SK-N-SH (cell line): Measurements from ENCODE around the gene UNC13B. TPM values are rescaled to one million over a fixed set of nuclear protein-coding genes. Genes with fewer than 3 reads are reported as not detected.

Experiments
- CTCF ChIA-PET: fragments of 300-600, 350-600 bp; formaldehyde crosslinking; extraction: SDS; loops from one replicate; lab custom pipeline; 2021; lab: Yijun Ruan, JAX
- POLR2A ChIA-PET: fragments of 350-600 bp; sonication (Branson Sonifier 250); formaldehyde crosslinking; extraction: SDS; loops from one replicate; lab custom pipeline; 2020; ENCODE audit warnings: antibody characterized with exemption, inconsistent platforms; lab: Yijun Ruan, JAX
- DNase-seq: peaks from one replicate; pipeline ENCODE4 v3.0.0; 2012
- H2AFZ ChIP-seq: fragments of 200-600 bp; sonication (generic); 2 replicates; pipeline ENCODE4 v1.8.1; 2016; ENCODE audit warnings: antibody characterized with exemption, mild to moderate bottlenecking, low read depth
- H3F3A ChIP-seq: fragments of 200-600 bp; sonication (generic); replicated peaks from 2 replicates; pipeline ENCODE3; 2016; ENCODE audit warnings: antibody characterized with exemption, mild to moderate bottlenecking; ENCODE audit not compliant: insufficient read depth
- H3K27ac ChIP-seq, 2 experiments: fragments of 200-500 bp in 1 of 2; fragments of 200-600 bp in 1 of 2; sonication (Bioruptor generic) in 1 of 2; sonication (generic), shearing (Covaris generic) in 1 of 2; 2 replicates each; pipeline versions ENCODE4 v1.5.1 to v1.6.1; 2014 to 2016; ENCODE audit warnings: low read depth in 2 of 2, inconsistent platforms in 1 of 2, low read length in 1 of 2, mild to moderate bottlenecking in 1 of 2, mixed read lengths in 1 of 2
- H3K27me3 ChIP-seq: fragments of 200-600 bp; sonication (generic), shearing (Covaris generic); 2 replicates; pipeline ENCODE4 v1.6.1; 2016; ENCODE audit warnings: mixed run types; ENCODE audit not compliant: insufficient read depth
- H3K36me3 ChIP-seq, 2 experiments: fragments of 200-500 bp in 1 of 2; fragments of 200-600 bp in 1 of 2; sonication (Bioruptor generic) in 1 of 2; sonication (generic) in 1 of 2; replicated peaks in 1 of 2; 2 replicates each; pipeline versions ENCODE3 to v1.5.1; 2014 to 2016; ENCODE audit warnings: low read length in 1 of 2, mild to moderate bottlenecking in 1 of 2; ENCODE audit not compliant: insufficient read depth in 2 of 2, control insufficient read depth in 1 of 2
- H3K4me1 ChIP-seq, 2 experiments: fragments of 200-500 bp in 1 of 2; fragments of 200-600 bp in 1 of 2; sonication (Bioruptor generic) in 1 of 2; sonication (generic), shearing (Covaris generic) in 1 of 2; 2 replicates each; pipeline versions ENCODE4 v1.5.1 to v1.6.1; 2014 to 2016; ENCODE audit warnings: low read depth in 1 of 2, low read length in 1 of 2, mixed run types in 1 of 2; ENCODE audit not compliant: insufficient read depth in 2 of 2, control insufficient read depth in 1 of 2
- H3K4me2 ChIP-seq: fragments of 200-600 bp; sonication (generic), shearing (Covaris generic); 2 replicates; pipeline ENCODE4 v1.6.1; 2017; ENCODE audit warnings: mixed run types
- H3K4me3 ChIP-seq, 2 experiments: fragments of 200-500 bp in 1 of 2; fragments of 200-600 bp in 1 of 2; sonication (Bioruptor generic) in 1 of 2; sonication (generic), shearing (Covaris generic) in 1 of 2; 2 replicates each; pipeline versions ENCODE4 v1.5.1 to v1.8.1; 2014 to 2016; ENCODE audit warnings: low read depth in 2 of 2, inconsistent platforms in 1 of 2, low read length in 1 of 2, mild to moderate bottlenecking in 1 of 2, mixed read lengths in 1 of 2, moderate library complexity in 1 of 2
- H3K79me2 ChIP-seq: fragments of 200-600 bp; sonication (generic); 2 replicates; pipeline ENCODE4 v1.8.1; 2017; ENCODE audit warnings: mild to moderate bottlenecking; ENCODE audit not compliant: insufficient read depth
- H3K9ac ChIP-seq: fragments of 200-600 bp; sonication (generic); 2 replicates; pipeline ENCODE4 v1.6.1; 2017; ENCODE audit warnings: mixed run types
- H3K9me2 ChIP-seq: fragments of 200-600 bp; sonication (generic); 2 replicates; pipeline ENCODE4 v1.6.1; 2017; ENCODE audit warnings: mixed run types
- H3K9me3 ChIP-seq: fragments of 200-600 bp; sonication (generic); 2 replicates; pipeline ENCODE4 v1.6.1; 2017; ENCODE audit warnings: mixed run types, mild to moderate bottlenecking, moderate library complexity
- H4K20me1 ChIP-seq: fragments of 200-600 bp; sonication (generic); 2 replicates; pipeline ENCODE4 v1.6.1; 2017; ENCODE audit warnings: mild to moderate bottlenecking, mixed run types; ENCODE audit not compliant: insufficient read depth
- ELF1 ChIP-seq: IDR thresholded peaks from 2 replicates; pipeline ENCODE4 v1.4.0; 2012
- EP300 ChIP-seq, 2 experiments: IDR thresholded peaks; 2 replicates each; pipeline versions ENCODE4 v1.4.0 to v1.6.1; 2012; ENCODE audit warnings: borderline replicate concordance in 1 of 2, low read depth in 1 of 2, low read length in 1 of 2
- FOSL2 ChIP-seq: IDR thresholded peaks from 2 replicates; pipeline ENCODE4 v1.4.0; 2012; ENCODE audit warnings: low read depth, mild to moderate bottlenecking, moderate library complexity, borderline replicate concordance
- FOXJ3 ChIP-seq: sonication (generic); formaldehyde crosslinking; IDR thresholded peaks from 2 replicates; pipeline ENCODE4 v1.5.1; 2020; ENCODE audit warnings: mild to moderate bottlenecking, missing genetic modification reagents
- GABPA ChIP-seq: IDR thresholded peaks from 2 replicates; pipeline ENCODE4 v1.4.0; 2012; ENCODE audit warnings: low read depth, mild to moderate bottlenecking
- IRF3 ChIP-seq: fragments of 150-350 bp; IDR thresholded peaks from 2 replicates; pipeline ENCODE4 v1.6.1; 2016; ENCODE audit warnings: mild to moderate bottlenecking, low read depth, low read length
- JUND ChIP-seq: IDR thresholded peaks from 2 replicates; pipeline ENCODE4 v1.4.0; 2012
- MAX ChIP-seq: IDR thresholded peaks from 2 replicates; pipeline ENCODE4 v1.4.0; 2012; ENCODE audit warnings: low read depth
- MEF2A ChIP-seq: IDR thresholded peaks from 2 replicates; pipeline ENCODE4 v1.4.0; 2012; ENCODE audit warnings: low read depth, borderline replicate concordance
- NFIC ChIP-seq: IDR thresholded peaks from 2 replicates; pipeline ENCODE4 v1.4.0; 2012; ENCODE audit warnings: borderline replicate concordance
- NRF1 ChIP-seq: IDR thresholded peaks from 2 replicates; pipeline ENCODE4 v1.6.1; 2012; ENCODE audit warnings: low read depth, mild to moderate bottlenecking, low read length
- POLR2AphosphoS5 ChIP-seq: IDR thresholded peaks from 2 replicates; pipeline ENCODE4 v1.6.1; 2012; ENCODE audit warnings: low read depth, low read length
- RAD21 ChIP-seq: IDR thresholded peaks from 2 replicates; pipeline ENCODE4 v1.6.1; 2012; ENCODE audit warnings: mild to moderate bottlenecking, low read length
- RCOR1 ChIP-seq: fragments of 150-350 bp; IDR thresholded peaks from 2 replicates; pipeline ENCODE4 v1.6.1; 2017; ENCODE audit warnings: antibody characterized with exemption, low read length
- REST ChIP-seq: IDR thresholded peaks from 2 replicates; pipeline ENCODE4 v1.6.1; 2012; ENCODE audit warnings: mild to moderate bottlenecking, low read depth, low read length, moderate library complexity
- SIN3A ChIP-seq: IDR thresholded peaks from 2 replicates; pipeline ENCODE4 v1.6.1; 2012; ENCODE audit warnings: low read depth, mild to moderate bottlenecking, low read length, moderate library complexity, borderline replicate concordance
- TEAD4 ChIP-seq: IDR thresholded peaks from 2 replicates; pipeline ENCODE4 v1.4.0; 2012; ENCODE audit warnings: mild to moderate bottlenecking, borderline replicate concordance; ENCODE audit not compliant: insufficient read depth
- USF1 ChIP-seq: IDR thresholded peaks from 2 replicates; pipeline ENCODE4 v1.4.0; 2012; ENCODE audit warnings: low read depth, borderline replicate concordance
- USF2 ChIP-seq: fragments of 150-350 bp; IDR thresholded peaks from 2 replicates; pipeline ENCODE4 v1.6.1; 2017; ENCODE audit warnings: antibody characterized with exemption, low read length, low read depth, borderline replicate concordance
- WGBS: methylation state at CpG from one replicate; pipeline ENCODE4 v1.1.6; 2017; ENCODE audit warnings: low lambda C conversion rate; 5-methylcytosine and 5-hydroxymethylcytosine counted together
- polyA plus RNA-seq, 3 experiments: library from polyadenylated mRNA; depleted of rRNA; stranded (reverse); fragments of >200 nt; gene quantifications; 2 replicates each; pipeline ENCODE4 v1.2.3, GENCODE V29; 2012

Gene UNC13B
- polyA plus RNA-seq, 1 of the 3 experiments (the other 2 are of a cell fraction) = 8.1 TPM

GRCh38 chr9:35277628-35278359, 116.0 kb downstream of the UNC13B start:
- H3K27me3 ChIP-seq = no peaks in the 10 kb centered on the region
- no peak overlapping the region for H3K9ac ChIP-seq
- H3K27ac ChIP-seq = peak overlapping the region in 1 of 2 experiments; percentile 55; a peak in 2 of 4 replicates
- H3F3A ChIP-seq = peaks cover 17% of the 10 kb centered on the region
- ChIA-PET POLR2A (no interaction called here), CTCF (interaction anchor here (0.7 kb wide), 1 partner anchor 19 kb away, joined by 3 read pairs; no protein-coding TSS in a partner anchor)
- no peak for DNase-seq
- peaks cover 0 to 14% of the 10 kb centered on the region in 2 experiments; a peak in 1 of 4 replicates for H3K4me1 ChIP-seq
- H3K4me2 ChIP-seq = peak overlapping the region; percentile 35
- H3K36me3 ChIP-seq = no peaks in the 10 kb centered on the region
- no peaks in the 10 kb centered on the region for H3K9me2 ChIP-seq
- no peaks in the 10 kb centered on the region for H4K20me1 ChIP-seq
- no peak overlapping the region for H2AFZ ChIP-seq
- TF ChIP-seq RAD21 (no peak), FOSL2 (peak; percentile 18; the same call in 1 of the 2 replicates), NRF1 (no peak), IRF3 (no peak), POLR2AphosphoS5 (no peak), MEF2A (no peak), JUND (no peak), NFIC (peak; percentile 56), TEAD4 (no peak), RCOR1 (no peak), EP300 (IDR thresholded peaks at IDR 0.05; ENCODE audit: borderline replicate concordance in 1 of 2, low read depth in 1 of 2, low read length in 1 of 2) (no peak)
- WGBS = 76% methylated on average over 7 of the region's 7 CpGs
- no peaks in the 10 kb centered on the region for H3K9me3 ChIP-seq
- H3K79me2 ChIP-seq = no peaks in the 10 kb centered on the region
- H3K4me3 ChIP-seq = no peak overlapping the region

- Histone ChIP-seq H3K4me2 (no peak overlapping the region), H4K20me1 (no peaks in the 10 kb centered on the region), H3K36me3 (no peaks in the 10 kb centered on the region), H3K4me1 (peaks cover 3 to 7% of the 10 kb centered on the region in 2 experiments; a peak in 3 of 4 replicates), H3K9ac (no peak overlapping the region), H3K27ac (no peak overlapping the region), H3F3A (peaks cover 12% of the 10 kb centered on the region), H3K9me2 (no peaks in the 10 kb centered on the region), H3K79me2 (no peaks in the 10 kb centered on the region), H3K27me3 (no peaks in the 10 kb centered on the region), H2AFZ (no peak overlapping the region), H3K4me3 (no peak overlapping the region), H3K9me3 (no peaks in the 10 kb centered on the region)
- WGBS = 68% methylated on average over 2 of the region's 2 CpGs
- no peak for DNase-seq
- POLR2A ChIA-PET = no interaction called here
- CTCF ChIA-PET = interaction anchor here (1.2 kb wide), 1 partner anchor 63 kb away, joined by 4 read pairs; no protein-coding TSS in a partner anchor
- TF ChIP-seq MAX (no peak), SIN3A (no peak), TEAD4 (no peak), NRF1 (no peak), JUND (no peak), ELF1 (no peak), USF1 (no peak), IRF3 (no peak), REST (no peak), USF2 (no peak), GABPA (no peak), FOXJ3 (CRISPR knock-in tag) (no peak)
Measured at GRCh38 chr9:35279946-35280345, 118.1 kb downstream of the UNC13B start.
